ENCODE results near the gene KL. TPM values are rescaled to one million over a fixed set of nuclear protein-coding genes. Genes with fewer than 3 reads are reported as not detected.
A peak's percentile ranks its signal among the peaks of the same experiment; 100 is the strongest.

Gene KL
- total RNA-seq (2014; rRNA removed; shearing (Covaris generic)) (0.03 TPM in 1 of 2 replicates, not detected in the other), polyA plus RNA-seq (2016; fragmentation: Nextera tagmentation; extraction: Ambion mirVana) (0.07 TPM in 1 of 2 replicates, not detected in the other)
- long read RNA-seq = 0 reads

GRCh38 chr13:33016414-33017322 is at the start of gene KL:
Gene KL, plus strand, starts transcription at chr13:33016423. Its CDS starts 18 bp downstream, at chr13:33016441.
- H3K4me3 Mint-ChIP-seq = peak within 1 kb of the TSS; percentile 74
- Histone ChIP-seq H3K9me2 (ENCODE audit: insufficient read depth) (0 out of 2 replicates have a peak, but pooled peaks cover 2% of the 10 kb centered on the region), H3K36me3 (ENCODE audit: insufficient read depth) (no peaks in the 10 kb centered on the region), H4K20me1 (replicated peaks; ENCODE audit: insufficient read depth) (no peaks in the 10 kb centered on the region), H3K79me2 (replicated peaks; ENCODE audit: insufficient read depth) (no peaks in the 10 kb centered on the region), H3K27ac (ENCODE audit: low read depth) (no peak within 1 kb of the TSS), H3K4me2 (peak within 1 kb of the TSS; percentile 86), H3K27me3 (ENCODE audit: insufficient read depth) (peaks cover 63% of the 10 kb centered on the region), H2AFZ (peak within 1 kb of the TSS; percentile 98), H3F3A (replicated peaks; ENCODE audit: low read depth) (no peaks in the 10 kb centered on the region), H3K4me3 (peak within 1 kb of the TSS; percentile 65), H3K4me1 (ENCODE audit: insufficient read depth) (peaks cover 9% of the 10 kb centered on the region; the same call in 1 of the 2 replicates)
- peak; percentile 79 for ATAC-seq
- H3K9me3 Mint-ChIP-seq = peaks cover 2% of the 10 kb centered on the region; the same call in 2 of the 3 replicates
- peak; percentile 63 for DNase-seq (ENCODE audit: low spot score)
- H3K36me3 Mint-ChIP-seq (ENCODE audit: low read depth) = no peaks in the 10 kb centered on the region; the same call in 2 of the 3 replicates
- no peak within 1 kb of the TSS for H3K27ac Mint-ChIP-seq
- peaks cover 11% of the 10 kb centered on the region for H3K4me1 Mint-ChIP-seq
- no peak for TF ChIP-seq CTCF (conservative IDR thresholded peaks at IDR 0.05; ENCODE audit: low read depth in 2 of 2)
- TF ChIP-seq EZH2 (IDR thresholded peaks at IDR 0.05; ENCODE audit: low read depth, unreplicated experiment) = peak; percentile 23
- peaks cover 36% of the 10 kb centered on the region for H3K27me3 Mint-ChIP-seq (ENCODE audit: insufficient read depth, low read depth, poor library complexity)

GRCh38 chr13:32967584-32968182 is 48.5 kb upstream of the KL start:
- no peaks in the 10 kb centered on the region for H4K20me1 ChIP-seq (replicated peaks; ENCODE audit: insufficient read depth)
- ATAC-seq = no peak
- no peaks in the 10 kb centered on the region for H3K36me3 ChIP-seq (ENCODE audit: insufficient read depth)
- H2AFZ ChIP-seq = no peak overlapping the region
- H3F3A ChIP-seq (replicated peaks; ENCODE audit: low read depth) = no peaks in the 10 kb centered on the region
- no peaks in the 10 kb centered on the region for H3K9me2 ChIP-seq (ENCODE audit: insufficient read depth)
- Mint-ChIP-seq H3K4me1 (no peaks in the 10 kb centered on the region), H3K36me3 (ENCODE audit: low read depth) (no peaks in the 10 kb centered on the region), H3K27me3 (ENCODE audit: insufficient read depth, low read depth, poor library complexity) (no peaks in the 10 kb centered on the region), H3K4me3 (no peak overlapping the region), H3K27ac (no peak overlapping the region), H3K9me3 (no peaks in the 10 kb centered on the region)
- no peak overlapping the region for H3K4me3 ChIP-seq
- H3K27ac ChIP-seq (ENCODE audit: low read depth) = no peak overlapping the region
- no peaks in the 10 kb centered on the region for H3K27me3 ChIP-seq (ENCODE audit: insufficient read depth)
- TF ChIP-seq JUNB (IDR thresholded peaks at IDR 0.05; ENCODE audit: unreplicated experiment) (no peak), EZH2 (IDR thresholded peaks at IDR 0.05; ENCODE audit: low read depth, unreplicated experiment) (no peak), ETS1 (IDR thresholded peaks at IDR 0.05) (no peak), CREB1 (CRISPR knock-in tag; IDR thresholded peaks at IDR 0.05; ENCODE audit: low read depth) (no peak), POLR2AphosphoS5 (IDR thresholded peaks at IDR 0.05; ENCODE audit: low read depth) (no peak), EZH2phosphoT487 (IDR thresholded peaks at IDR 0.05; ENCODE audit: unreplicated experiment) (no peak)
- no peak overlapping the region for H3K4me2 ChIP-seq
- no peaks in the 10 kb centered on the region for H3K79me2 ChIP-seq (replicated peaks; ENCODE audit: insufficient read depth)
- H3K4me1 ChIP-seq (ENCODE audit: insufficient read depth) = no peaks in the 10 kb centered on the region
- DNase-seq (ENCODE audit: low spot score) = no peak
